PC-3 (cell line): ENCODE results near the gene HYCC2.

Source experiments
- EZH2 ChIP-seq: fragments of 300-600 bp; sonication (generic); IDR thresholded peaks from one replicate; pipeline ENCODE4 v1.6.1; 2017; ENCODE audit warnings: antibody characterized with exemption, mild to moderate bottlenecking, low read length; ENCODE audit not compliant: unreplicated experiment
- TF ChIP-seq, protein P1 (sequence below): fragments of 300-600 bp; sonication (generic); conservative IDR thresholded peaks from 2 replicates; pipeline ENCODE4 v1.5.1; 2017; ENCODE audit warnings: antibody characterized with exemption, low read depth, mild to moderate bottlenecking, low read length

DNA sequence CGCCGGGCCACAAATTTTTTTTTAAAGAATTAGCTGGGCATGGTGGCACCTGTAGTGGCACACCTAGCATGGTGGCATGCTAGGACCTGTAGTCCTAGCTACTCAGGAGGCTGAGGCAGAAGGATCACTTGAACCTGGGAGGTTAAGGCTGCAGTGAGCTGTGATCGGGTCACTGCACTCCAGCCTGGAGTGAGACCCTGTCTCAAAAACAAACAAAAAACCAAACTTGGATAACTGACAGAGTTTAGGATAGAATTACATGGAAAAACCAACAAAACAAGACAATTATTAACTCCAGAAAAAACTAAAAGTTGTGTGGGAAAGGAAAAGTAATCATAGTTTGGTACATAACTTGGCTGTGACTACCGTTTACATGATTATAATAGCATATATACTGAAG lies 42.9 kb upstream of the HYCC2 start:
- no peak for TF ChIP-seq EZH2
- TF ChIP-seq, protein P1, sequence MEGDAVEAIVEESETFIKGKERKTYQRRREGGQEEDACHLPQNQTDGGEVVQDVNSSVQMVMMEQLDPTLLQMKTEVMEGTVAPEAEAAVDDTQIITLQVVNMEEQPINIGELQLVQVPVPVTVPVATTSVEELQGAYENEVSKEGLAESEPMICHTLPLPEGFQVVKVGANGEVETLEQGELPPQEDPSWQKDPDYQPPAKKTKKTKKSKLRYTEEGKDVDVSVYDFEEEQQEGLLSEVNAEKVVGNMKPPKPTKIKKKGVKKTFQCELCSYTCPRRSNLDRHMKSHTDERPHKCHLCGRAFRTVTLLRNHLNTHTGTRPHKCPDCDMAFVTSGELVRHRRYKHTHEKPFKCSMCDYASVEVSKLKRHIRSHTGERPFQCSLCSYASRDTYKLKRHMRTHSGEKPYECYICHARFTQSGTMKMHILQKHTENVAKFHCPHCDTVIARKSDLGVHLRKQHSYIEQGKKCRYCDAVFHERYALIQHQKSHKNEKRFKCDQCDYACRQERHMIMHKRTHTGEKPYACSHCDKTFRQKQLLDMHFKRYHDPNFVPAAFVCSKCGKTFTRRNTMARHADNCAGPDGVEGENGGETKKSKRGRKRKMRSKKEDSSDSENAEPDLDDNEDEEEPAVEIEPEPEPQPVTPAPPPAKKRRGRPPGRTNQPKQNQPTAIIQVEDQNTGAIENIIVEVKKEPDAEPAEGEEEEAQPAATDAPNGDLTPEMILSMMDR = no peak
